GM19043 (cell line): ENCODE measurements around the gene SPN.
"Not testable (repeated sequence)": the region's sequence is repeated elsewhere in the genome, so short reads cannot be mapped to it uniquely, and the experiment has no call there.

Experiments
- ATAC-seq: cut with Tn5 transposase; IDR thresholded peaks from one replicate; pipeline ENCODE4 v1.9.1; 2021; ENCODE audit warnings: low read depth; ENCODE audit not compliant: unreplicated experiment

SPN gene

DNA sequence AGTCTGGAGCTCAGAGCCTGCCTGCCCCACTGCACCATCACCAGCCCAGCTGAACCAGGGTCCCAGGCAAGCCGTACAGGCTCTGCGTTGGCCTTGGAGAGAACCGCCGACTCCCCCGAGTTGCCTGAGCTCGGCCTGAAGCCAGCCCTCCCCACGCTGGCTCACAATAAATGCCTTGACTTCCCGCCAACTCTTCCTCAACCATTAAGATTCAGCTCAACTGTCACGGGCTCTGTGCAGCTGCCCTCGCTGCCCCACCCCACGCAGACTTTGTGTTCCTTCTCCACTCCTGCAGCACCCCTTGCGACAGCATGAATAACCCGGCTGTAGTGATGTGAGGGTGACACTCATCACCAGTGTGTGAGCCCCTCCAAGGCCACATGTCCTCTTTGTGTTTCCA is 11.1 kb downstream of the SPN start:
- no peak for ATAC-seq

DNA sequence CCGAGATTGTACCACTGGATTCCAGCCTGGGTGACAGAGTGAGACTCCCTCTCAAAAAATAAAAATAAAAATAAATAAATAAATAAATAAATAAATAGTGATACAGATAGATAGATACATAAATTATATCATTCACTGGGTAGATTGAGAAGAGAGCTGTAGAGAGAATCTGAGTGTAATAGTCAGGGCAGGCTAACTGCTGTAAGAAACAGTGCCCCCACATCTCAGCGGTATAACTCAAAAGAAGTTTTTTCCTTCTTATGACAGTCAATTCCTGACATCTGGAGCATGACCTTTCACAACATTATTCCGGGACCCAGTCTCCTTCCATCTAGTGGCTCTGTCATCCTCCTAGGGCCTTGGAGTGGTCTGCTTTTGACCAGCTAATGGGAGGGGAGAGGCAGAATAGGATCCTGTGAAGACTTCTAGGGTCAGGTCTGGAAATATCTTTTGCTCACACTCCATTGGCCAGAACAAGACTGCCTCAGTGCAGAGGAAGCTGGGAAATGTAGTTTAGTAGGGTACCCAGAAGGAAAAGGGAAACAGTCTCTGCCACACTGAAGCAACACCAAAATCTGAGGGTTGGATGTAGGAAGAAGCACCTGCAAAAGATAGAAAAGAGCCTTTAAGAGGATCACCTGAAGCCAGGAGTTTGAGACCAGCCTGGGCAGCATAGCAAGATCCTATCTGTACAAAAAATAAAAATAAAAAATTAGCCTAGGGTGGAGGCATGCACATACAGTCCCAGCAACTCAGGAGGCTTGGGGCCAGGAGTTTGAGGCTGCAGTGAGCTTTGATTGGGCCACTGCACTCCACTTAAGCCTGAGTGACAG is 13.0 kb downstream of the SPN start:
- peak; percentile 52 for ATAC-seq

DNA sequence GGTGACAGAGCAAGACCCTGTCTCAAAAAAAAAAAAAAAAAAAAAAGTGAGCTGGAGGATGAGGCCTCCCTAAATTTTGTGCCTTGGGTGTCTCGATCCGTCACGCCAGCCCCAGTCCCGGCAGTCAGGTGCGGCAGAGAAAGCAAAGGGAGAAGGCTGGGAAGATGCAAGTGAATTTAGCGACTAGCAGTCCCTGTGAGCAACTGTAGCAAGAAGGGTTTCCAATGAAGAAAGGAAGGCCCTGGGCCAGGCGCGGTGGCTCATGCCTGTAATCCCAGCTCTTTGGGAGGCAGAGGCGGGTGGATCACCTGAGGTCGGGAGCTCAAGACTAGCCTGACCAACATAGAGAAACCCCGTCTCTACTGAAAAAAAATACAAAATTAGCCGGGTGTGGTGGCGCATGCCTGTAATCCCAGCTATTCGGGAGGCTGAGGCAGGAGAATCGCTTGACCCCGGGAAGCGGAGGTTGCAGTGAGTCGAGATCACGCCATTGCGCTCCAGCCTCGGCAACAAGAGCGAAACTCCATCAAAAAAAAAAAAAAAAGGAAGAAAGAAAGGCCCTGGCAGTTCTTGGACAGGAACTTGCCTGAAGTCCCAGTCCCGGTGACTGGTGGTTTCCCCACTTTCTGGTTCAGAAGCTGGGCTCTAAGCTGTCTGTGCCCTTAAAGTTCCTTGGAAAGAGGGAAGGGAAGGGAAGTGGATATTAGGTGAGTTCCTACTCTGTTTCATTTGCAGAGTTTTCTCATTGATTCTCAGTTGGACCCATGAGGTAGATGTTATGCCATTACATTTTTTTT is 14.1 kb downstream of the SPN start:
- no peak for ATAC-seq

DNA sequence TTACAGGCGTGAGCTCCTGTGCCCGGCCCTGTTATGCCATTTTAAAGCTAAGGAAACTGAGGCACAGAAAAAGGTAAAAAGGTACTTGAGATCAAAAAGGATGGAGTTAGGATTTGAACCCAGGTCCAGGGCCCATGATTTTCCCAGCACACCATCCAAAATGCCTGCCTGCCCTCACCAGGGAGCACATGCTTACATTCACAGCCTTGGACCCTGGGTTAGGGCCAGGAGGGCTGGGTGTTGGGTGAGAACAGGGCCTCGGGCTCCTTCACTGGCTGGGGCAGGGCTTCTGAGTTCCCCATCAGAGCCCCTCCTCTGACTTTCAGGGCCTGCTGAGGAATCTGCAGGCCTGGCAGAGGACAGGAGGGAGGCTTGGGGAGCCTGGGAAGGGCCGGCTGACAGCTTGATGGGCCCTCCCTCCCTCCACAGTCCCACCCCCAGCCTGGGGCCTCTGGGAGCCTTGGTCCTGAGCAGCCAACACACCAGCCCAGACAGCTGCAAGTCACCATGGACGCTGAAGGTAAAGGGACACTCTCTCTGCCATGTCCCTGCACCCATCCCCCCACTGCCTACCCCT is 15.7 kb downstream of the SPN start, which contains the start of gene QPRT:
QPRT (plus strand) TSS at position 490 of the 577 bp plus-strand sequence; CDS start at position 508, 18 bp downstream.
- no peak for ATAC-seq

DNA sequence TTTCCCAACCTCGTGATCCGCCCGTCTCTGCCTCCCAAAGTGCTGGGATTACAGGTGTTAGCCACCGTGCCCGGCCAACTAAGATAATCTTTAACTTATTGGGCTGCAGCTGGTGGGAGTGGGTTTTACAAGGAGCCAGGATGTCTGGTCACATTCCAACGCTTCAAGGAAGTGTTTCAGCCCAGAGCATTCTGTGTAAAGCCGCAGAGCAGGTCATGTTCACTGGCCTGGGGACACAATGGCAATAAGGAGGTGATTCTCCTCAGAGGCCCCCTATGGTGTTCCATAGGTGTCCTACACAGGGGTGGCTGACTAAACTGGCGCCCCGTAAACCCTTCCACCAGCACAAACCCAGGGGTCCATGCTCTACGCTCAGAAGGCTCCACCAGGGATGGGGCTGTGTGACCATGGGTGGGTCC is 17.1 kb downstream of the SPN start:
- ATAC-seq: no peak

DNA sequence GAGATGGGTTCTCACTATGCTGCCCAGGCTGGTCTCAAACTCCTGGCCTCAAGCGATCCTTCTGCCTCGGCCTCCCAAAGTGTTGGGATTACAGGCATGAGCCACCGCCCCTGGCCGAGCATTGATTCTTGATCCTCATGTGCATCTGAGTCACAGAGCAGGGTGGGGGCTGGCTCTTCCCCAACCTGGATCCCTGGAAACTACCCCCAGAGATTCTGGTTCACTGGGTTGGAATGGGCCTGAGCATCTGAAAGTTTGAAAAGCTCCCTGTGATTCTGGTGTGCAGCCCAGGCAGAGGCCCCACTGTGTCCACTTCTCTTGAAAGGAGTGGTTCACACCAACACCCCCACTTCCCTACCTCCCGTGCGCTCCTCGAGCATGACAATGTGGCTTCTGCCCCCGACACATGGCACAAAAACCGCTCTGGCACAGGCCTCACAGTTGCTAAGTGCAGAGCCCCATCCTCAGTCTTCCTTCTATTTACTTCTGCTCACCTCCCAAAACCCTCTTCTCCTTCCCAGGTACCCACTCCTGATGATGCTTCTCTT is 20.6 kb downstream of the SPN start:
- ATAC-seq: no peak

DNA sequence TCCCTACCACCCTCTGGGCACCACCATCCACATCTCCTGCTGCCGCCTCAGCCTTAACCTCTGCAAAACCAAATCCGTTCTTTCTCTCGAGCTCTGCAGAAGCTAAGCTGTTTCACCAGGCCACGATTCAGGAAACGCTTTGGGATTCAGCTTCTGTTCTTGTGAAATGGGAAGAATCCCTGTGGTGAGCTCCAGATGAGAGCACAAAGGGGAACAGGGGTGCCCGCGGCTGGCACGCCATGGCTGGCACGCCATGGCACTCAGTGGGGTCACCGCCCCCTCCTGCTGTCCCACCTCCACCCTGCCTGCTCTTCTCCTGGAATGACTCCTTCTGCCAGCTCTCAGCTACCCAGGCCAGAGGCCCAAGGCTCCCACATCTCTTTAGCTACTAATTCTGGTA is 21.6 kb downstream of the SPN start:
- ATAC-seq: no peak

DNA sequence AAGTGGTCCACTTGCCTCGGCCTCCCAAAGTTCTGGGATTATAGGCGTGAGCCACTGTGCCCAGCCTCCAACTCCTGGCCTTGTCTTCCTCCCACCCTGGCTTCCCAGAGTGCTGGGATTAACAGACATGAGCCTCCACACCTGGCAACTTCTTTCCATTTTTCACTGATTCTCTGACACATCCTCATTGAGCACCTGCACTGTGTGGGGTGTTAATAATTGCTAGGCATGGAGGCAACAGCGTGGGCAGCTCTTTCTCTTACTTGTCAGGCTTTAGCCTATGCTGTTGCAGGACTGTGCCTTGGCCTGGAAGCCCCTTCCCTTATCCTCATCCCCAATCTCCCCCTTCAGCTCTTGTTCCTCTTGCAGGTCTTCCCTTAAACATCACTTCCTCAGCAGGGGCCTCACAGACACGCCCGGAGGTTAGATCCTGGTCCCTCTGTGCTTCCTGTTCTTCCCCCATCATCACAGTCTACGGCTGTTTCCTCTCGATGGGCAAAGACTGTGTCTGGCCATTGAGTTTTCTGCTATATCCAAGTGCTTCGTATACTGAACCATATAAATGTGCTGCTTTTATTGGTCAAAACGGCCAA is 23.8 kb downstream of the SPN start:
- no peak for ATAC-seq

DNA sequence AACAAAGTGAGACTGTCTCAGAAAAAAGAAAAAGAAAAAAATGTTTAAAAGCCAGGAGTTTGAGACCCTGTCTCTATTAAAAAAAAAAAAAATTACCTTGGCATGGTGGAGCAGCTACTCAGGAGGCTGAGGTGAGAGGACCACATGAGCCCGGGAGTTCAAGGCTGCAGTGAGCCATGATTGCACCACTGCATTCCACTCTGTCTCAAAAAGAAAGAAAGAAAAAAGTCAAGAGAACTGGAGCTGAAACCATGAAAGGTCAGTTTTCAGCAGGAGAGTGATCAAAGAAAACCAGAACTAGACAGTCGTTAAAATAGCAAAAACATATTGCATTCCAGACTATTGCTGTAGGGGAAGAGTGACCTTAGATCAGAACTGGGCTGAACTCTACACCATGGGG is 24.7 kb downstream of the SPN start:
- ATAC-seq: no peak

DNA sequence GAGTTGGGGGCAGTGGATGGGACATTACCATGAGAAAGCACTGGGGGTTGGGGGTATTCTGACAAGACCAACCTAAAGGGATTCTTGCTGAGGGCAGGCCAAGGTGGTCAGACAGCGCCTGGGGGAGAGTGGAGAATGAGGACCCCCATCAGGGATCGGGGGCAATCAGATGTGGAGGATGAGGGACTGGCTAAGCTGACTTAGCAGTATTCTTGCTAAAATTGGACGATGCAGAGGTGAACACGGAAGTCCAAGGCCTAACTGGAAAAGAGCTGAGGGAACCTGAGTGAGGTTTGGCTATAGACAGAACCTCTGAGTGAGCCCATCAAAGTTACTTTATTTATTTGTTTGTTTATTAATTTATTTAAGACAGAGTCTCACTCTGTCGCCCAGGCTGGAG is 25.1 kb downstream of the SPN start:
- ATAC-seq: no peak

DNA sequence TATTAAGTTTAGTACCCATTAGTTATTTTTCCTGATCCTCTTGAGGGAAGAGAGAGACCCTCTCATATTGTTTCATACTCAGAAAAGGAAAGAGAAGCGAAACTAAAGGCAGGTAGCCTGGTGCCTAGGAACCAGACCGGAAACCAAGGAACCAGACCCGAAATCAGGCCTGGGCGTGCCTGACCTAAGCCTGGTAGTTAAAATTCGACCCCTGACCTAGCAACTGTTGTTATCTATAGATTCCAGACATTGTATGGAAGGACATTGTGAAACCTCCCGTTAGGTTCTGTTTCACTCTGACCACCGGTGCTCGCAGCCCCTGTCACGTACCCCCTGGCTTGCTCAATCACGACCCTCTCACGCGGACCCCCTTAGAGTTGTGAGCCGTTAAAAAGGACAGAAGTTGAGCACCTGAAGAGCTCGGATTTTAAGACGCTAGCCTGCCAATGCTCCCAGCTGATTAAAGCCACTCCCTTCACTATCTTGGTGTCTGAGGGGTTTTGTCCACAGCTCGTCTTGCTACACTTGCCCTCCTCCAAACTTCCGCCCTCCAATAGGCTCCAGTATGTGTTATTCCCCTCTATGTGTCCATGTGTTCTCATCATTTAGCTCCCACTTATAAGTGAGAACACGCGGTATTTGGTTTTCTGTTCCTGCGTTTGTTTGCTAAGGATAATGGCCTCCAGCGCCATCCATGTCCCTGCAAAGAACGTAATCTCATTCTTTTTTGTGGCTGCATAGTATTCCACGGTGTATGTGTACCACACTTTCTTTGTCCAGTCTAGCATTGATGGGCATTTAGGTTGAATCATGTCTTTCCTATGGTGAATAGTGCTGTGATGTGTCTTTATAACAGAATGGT is 26.7 kb downstream of the SPN start:
- ATAC-seq: not testable (repeated sequence)

DNA sequence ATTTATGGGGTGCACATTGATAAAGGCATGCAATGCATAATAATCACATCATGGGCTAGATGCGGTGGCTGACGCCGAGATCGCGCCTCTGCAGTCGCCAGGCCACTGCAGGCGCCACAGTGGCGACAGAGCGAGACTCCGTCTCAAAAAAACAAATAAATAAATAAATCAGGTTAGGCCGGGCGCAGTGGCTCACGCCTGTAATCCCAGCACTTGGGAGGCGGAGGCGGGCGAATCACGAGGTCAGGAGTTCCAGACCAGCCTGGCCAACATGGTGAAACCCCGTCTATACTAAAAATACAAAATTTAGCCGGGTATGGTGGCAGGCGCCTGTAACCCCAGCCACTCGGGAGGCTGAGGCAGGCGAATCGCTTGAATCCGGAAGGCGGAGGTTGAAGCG is 29.6 kb downstream of the SPN start:
- not testable (repeated sequence) for ATAC-seq

DNA sequence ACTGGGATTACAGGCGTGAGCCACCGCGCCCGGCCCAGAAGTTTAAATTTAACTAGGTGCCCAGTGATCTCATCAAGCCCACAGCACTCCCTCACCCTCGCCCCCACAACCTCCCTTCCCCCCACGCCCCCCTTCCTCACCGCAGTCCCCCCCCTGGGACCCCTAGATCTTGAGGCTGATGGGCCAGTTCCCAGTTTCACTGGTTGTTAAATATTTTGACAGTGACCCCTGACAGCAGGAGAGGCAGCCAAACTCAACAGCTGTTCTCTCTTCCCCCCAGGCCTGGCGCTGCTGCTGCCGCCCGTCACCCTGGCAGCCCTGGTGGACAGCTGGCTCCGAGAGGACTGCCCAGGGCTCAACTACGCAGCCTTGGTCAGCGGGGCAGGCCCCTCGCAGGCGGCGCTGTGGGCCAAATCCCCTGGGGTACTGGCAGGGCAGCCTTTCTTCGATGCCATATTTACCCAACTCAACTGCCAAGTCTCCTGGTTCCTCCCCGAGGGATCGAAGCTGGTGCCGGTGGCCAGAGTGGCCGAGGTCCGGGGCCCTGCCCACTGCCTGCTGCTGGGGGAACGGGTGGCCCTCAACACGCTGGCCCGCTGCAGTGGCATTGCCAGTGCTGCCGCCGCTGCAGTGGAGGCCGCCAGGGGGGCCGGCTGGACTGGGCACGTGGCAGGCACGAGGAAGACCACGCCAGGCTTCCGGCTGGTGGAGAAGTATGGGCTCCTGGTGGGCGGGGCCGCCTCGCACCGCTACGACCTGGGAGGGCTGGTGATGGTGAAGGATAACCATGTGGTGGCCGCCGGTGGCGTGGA is 31.5 kb downstream of the SPN start:
- no peak for ATAC-seq

DNA sequence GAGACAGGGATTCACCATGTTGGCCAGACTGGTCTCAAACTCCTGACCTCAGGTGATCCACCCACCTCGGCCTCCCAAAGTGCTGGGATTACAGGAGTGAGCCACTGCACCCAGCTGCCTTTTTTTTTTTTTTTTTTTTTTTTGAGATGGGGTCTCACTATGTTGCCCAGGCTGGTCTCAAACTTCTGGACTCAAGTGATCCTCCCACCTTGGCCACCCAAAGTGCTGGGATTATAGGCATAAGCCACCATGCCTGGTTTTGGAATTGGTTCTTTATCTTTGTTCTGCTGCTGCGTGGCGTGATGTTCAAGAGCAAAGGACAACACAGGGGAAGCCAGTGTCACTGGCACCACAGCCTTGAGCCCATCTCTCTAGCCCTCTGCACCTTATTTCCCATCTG is 32.6 kb downstream of the SPN start:
- not testable (repeated sequence) for ATAC-seq

DNA sequence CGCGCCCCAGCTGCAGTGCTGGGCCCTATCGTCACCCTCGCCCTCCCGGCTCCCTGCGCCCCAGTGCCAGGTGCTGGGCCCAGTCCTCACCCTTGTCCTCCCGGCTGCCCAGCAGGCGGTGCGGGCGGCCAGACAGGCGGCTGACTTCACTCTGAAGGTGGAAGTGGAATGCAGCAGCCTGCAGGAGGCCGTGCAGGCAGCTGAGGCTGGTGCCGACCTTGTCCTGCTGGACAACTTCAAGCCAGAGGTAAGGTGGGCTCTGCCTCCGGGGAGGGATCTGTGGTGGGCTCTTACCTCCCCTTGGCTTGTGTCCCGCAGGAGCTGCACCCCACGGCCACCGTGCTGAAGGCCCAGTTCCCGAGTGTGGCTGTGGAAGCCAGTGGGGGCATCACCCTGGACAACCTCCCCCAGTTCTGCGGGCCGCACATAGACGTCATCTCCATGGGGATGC is 33.9 kb downstream of the SPN start:
- no peak for ATAC-seq

DNA sequence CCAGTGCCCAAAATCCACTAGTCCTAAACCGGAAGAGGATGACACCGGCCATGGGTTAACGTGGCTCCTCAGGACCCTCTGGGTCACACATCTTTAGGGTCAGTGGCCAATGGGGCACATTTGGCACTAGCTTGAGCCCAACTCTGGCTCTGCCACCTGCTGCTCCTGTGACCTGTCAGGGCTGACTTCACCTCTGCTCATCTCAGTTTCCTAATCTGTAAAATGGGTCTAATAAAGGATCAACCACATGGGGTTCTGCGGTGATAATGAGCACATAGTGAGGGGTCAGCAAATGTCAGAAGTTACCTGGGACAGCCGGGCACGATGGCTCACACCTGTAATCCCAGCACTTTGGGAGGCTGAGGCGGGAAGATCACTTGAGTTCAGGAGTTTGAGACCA is 34.3 kb downstream of the SPN start:
- ATAC-seq: no peak

DNA sequence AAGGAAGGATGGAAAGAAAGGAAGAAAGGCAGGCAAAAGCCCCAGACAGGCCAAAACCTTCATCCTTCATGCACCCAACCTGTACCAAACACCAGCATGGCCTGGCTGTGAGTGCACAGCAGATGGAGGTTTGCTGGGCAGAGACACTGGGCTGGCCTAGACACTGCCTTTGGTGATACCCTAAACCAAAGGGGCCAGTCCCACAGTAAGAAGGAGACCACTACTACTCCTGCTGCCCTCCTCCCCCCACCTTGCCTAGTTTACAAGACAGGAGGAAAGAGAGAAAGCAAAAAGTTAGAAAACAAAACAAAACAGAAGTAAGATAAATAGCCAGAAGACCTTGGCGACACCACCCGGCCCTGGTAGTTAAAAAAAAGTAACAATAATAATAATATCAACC is 35.0 kb downstream of the SPN start:
- ATAC-seq: no peak

DNA sequence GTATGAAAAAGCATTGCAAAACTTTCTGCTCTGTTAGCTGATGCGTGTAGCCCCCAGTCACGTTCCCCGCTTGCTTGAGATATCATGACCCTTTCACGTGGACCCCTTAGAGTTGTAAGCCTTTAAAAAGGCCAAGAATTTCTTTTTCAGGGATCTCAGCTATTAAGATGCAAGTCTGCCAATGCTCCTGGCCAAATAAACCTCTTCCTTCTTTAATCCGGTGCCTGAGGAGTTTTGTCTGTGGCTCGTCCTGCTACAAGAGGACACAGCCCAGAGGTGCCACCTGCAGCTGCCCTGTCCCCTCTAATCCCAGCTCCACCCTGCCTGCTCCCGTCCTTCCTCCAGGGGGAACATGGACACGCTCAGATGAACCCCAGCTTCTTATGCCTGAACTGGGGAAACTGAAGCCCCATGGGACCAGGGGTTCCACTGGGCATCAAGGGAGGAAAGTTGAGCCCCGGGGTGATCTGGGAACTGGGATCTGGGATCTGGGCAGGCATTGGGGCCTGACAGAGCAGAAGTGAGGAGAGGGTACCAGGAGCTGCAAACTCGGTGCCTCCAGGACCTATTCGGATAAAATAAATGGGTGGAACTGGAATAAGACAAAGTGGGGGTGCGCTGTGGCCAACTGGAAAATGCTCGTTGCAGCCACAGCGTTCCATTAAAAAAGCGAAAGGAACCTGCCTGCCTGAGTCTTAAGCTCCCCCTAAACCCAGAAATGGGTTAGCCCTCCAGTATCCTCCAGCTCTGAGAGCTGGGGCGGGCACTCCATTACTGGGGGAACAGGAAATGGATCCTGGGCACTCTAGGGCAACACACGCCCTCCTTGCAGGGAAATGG is 35.7 kb downstream of the SPN start:
- ATAC-seq: no peak
